Activated T-cell treated with anti-CD3 and anti-CD28 coated beads, Interleukin-2, amount 50 U/mL, for 1 hour (primary cell): ENCODE data around the gene CDK4.
"Not testable (repeated sequence)": the region's sequence is repeated elsewhere in the genome, so short reads cannot be mapped to it uniquely, and the experiment has no call there.

Source experiments
- DNase-seq: peaks from one replicate; pipeline ENCODE4 v3.0.0-alpha.2; 2020

The CDK4 gene

DNA sequence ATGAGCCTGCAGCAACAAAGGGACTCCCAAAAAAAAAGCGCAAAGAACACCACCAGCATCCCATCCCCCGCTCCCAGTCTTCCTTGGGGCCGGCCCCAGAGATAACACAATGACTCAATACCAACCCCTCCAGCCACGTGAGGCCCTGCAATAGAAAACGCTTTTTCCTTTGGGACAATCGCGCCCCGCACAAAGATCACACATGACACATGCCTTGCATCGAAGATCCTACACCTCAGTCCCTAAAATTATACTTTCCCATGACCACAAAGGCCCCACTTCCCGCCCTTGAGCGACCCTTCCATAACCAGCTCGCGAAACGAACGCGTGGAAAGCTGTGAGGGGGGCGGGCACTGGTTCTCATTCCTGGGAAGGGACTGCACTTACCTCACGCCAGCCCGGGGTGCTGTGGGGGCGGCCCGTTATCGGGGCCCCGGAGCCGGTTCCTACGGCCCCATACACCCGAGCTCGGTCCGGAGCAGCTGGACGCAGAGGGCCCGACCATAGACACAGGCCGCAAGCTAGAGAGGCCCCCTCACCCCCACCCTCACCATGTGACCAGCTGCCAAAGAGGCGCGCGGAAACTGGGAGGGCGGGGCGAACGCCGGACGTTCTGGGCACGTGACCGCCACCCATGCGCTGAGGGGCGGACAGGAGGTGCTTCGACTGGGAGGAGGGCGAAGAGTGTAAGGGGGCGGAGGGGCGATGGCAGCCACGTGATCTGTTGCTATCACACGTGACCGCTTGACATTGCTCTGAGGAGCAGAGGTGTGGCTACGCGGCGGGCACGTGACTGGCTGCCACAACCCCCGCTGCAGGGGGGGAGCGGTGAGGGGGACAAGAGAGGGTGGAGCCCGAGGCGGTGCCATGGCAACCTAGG lies at the start of gene CDK4:
CDK4 (minus strand) TSS at position 523 of the 880 bp plus-strand sequence. CDS start 593 bp downstream, outside the sequence.
- peak; percentile 96 for DNase-seq

DNA sequence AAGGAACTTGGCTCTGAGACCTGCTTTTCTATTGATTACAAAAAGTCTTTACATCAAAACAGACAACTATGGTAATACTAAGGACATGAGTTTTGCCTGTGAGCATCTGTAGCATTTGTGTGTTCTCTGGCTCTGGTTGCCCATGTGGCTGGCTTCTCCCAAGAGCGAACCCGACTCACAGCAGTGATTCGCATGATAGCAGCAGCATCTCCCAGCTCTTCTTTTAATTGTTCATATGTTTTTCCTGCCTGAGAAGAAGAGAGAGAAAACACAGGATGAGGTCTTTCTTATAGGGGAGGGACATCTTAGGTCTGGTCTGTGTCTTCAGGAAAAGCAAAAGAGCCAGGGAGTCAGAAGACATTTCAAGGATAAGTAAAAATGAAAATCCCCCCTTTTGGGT lies 48.9 kb upstream of the CDK4 start:
- no peak for DNase-seq

DNA sequence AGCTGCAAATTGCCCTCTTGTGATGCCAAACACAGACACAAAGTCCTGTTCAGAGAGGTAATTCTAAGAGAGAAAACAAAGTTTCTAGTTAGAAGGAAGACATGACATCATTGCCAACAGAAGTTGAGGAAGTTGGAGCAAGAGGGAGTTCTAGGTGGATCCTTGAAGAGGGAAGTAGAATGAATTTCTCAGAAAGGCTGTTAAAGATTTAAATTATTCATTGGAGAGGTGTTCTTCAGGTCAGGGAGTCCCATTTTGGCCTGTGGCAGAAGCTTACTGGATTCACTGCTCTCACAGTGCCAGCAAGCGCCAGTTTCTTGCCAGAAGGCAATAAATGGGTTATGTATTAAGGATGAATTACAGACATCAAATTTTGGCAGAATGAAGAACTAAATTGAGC lies 45.8 kb upstream of the CDK4 start:
- DNase-seq, result no peak

DNA sequence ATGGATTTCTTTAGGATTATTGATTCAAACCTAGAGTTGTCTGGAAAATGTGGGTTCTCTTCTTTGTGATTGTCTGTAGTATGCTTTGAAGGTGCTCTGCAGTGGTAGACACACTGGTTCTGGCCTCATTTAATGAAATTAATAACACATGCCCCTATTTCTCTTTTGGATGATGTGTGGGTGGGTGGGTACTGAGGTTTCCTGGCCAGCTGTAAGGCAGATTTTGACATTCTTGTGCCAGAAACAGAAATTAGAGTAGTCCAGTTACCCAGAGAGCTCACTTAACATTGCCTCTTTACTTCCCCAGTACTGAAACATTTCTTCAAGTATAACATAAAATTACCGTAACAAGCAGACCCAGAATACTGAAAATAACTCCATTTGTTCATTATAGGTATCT lies 44.9 kb upstream of the CDK4 start:
- DNase-seq, result no peak

DNA sequence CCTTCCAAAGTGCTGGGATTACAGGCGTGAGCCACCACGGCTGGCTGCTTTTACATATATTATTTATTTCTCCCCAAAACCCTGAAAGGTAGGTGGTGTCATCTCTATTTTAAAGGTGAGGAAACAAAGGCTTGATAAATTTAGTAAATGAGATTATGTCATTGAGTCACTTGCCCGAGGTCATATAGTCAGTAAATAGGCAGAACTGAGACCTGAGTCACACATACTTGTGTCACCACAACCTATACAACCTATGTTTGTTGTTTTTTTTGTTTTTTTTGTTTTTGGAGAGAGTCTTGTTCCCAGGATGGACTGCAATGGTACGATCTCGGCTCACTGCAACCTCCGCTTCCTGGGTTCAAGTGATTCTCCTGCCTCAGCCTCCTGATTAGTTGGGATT lies 43.2 kb upstream of the CDK4 start:
- no peak for DNase-seq

DNA sequence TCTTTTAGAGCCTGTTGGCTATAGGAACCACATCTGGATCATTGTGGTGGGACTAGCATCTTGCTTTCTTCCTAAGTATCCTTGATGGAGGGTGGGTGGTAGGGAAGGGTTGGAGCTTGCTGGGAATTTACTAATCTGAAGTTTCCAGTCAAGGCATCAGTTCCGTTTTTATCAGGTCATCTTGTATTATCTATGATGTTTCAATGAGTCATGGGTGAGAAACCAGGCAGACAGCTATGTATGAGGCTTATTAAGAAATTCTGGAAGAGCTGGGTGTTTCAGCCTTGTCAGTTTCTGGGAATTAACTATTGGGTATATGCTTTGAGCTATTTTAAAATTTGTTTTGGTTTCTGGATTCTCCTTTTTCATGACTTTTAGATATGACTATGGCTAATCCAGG lies 41.8 kb upstream of the CDK4 start:
- DNase-seq, result no peak

DNA sequence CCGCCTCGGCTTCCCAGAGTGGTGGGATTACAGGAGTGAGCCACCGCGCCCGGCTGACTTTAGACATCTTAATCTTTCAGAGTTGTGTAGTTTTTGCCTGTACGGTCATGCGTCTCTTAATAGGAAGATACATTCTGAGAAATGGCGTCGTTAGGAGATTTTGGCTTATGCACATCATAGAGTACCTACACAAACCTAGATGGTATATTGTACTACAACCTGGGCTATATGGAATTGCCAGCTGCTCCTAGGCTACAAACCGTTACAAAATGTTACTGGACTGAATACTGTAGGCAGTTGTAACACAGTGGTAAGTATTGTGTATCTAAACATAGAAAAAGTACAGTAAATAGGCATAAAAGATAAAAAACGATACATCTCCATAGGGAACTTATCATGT lies 31.8 kb upstream of the CDK4 start:
- no peak for DNase-seq

DNA sequence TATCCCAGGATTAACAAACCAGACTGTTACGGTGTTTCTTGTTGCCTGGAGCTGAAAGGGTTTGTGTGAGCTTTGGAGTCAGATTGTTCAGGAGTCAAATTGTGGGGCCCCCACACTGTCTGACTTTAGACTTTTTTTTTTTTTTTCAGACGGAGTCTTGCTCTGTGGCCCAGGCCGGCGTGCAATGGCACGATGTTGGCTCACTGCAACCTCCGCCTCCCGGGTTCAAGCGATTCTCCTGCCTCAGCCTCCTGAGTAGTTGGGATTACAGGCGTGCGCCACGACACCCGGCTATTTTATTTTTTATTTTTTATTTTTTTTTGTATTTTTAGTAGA lies 31.3 kb upstream of the CDK4 start:
- DNase-seq, result no peak

DNA sequence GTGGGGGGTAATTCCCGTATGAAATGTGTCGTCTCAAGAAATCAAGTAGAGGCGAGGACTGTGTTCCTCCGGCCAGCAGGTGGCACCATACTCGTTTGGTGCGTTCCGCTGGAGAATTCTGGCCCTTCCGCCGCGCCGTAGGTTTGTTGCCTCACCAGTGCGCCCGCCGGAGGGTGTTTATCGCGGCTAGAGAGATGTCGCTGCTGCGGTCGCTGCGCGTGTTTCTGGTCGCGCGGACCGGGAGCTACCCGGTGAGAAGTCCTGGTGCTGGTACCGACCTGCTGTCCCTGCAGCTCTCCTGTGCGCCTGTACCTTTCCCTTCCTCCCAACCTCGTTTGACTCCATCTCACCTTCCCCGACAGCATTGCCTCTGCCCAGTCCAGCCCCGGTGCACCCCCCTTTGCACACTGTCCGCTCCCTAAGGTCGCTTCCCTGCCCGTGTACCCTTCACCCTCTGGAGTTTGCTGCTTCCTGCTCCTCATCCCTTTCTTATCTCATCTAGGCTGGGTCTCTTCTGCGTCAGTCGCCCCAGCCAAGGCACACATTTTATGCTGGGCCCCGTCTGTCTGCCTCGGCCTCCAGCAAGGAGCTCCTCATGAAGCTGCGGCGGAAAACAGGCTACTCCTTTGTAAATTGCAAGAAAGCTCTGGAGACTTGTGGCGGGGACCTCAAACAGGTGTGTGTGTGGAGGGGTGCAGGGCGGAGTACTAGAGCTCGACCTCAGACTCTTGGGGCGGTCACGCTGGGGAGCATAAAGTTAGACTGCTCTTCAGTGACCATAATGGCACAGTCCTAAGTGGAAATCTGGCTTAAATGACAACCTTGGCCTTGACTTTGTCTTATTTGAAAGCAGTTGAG lies 30.7 kb upstream of the CDK4 start, which contains the start of gene TSFM:
TSFM (plus strand) TSS at position 180 of the 858 bp plus-strand sequence; CDS start at position 195, 15 bp downstream.
- peak; percentile 97 for DNase-seq

DNA sequence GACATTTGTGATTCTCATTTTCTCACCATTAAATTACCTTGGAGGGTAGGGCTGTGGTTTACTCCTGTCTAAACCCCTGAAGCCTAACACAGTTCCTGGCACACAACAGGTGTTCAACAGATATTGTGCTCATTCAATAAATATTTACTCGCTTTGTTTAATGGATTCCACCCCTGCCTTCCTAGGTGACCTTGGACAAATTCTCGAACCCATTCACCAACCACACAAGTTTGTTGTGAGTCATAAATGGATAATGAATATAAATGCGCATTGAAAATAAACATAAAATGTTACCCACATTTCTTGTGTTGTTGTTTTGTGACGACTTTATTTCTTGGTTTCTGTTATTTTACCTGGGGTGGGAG lies 30.1 kb upstream of the CDK4 start:
- DNase-seq, result no peak

DNA sequence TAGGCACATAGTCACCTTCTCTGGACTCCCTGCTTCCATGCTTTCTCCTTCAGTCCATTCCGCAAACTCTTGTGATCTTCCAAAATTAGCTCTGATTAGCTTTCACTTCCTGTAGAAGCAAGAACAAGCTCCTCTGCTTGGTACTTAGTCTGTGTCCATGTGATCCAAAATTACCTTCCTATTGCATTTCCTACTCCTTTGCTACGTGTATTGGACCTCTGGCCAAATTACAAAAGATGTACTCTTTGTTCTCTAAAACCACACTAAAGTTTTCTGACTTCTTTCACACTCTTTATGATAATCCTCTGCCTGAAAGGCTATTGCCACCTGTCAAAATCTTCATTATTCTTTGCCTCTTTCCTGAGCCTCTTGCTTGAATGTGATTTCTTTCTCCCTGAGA lies 29.7 kb upstream of the CDK4 start:
- no peak for DNase-seq

DNA sequence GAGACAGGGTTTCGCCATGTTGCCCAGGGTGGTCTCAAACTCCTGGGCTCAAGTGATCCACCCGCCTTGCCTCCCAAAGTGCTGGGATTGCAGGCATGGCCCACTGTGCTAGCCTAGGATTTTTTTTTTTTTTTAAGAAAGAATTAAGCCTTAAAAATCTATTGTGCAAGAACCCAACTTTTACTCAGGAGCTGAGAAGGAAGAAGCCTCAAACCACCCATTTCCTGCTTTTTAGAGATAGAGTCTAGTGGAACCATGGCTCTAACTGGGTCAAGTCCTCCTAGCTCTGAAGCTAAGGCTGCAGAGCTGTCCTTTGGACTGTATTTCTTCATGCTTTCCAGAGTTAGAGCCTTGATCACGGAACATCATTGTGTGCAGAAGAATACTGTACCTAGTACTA lies 29.1 kb upstream of the CDK4 start:
- no peak for DNase-seq

DNA sequence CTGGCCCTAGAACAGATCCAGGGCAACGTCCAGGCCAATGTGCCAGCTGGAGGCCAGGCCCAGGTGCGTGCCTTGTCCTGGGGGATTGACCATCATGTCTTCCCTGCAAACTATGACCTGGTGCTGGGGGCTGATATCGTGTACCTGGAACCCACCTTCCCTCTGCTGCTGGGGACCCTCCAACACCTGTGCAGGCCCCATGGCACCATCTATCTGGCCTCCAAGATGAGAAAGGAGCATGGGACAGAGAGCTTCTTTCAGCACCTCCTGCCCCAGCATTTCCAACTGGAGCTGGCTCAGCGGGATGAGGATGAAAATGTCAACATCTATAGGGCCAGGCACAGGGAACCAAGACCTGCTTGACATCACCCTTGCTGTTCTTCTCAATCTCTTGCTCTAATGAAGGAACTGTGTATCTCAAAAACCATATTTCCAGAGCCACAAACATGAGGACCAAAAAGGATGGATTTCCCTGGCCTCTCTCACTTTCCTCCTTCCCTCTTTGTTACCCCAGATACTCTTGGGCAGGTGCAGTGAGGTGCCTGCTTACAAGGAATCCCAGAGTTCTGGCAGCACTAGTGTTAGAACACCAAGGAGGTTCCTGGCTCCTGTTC lies 28.3 kb upstream of the CDK4 start:
- DNase-seq, result no peak

DNA sequence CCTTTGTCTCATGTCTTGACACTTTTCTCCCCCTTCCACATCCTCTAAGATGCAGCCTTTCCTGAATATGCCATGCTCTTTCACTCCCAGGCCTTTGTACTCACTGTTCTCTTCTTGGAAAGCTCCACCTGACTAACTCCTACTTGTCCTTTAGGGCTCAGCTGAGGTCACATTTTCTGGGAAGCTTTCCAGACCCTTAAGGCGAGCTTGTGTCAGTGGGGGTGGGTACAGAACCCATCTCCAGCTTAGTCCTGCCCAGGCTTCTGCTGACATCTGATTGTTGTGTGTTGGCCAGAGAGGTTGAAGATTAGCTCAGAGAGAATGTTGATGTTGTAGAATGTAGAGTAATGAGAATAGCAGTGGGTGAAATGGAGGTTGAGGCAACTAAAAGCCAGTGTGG lies 27.6 kb upstream of the CDK4 start:
- DNase-seq, result no peak

DNA sequence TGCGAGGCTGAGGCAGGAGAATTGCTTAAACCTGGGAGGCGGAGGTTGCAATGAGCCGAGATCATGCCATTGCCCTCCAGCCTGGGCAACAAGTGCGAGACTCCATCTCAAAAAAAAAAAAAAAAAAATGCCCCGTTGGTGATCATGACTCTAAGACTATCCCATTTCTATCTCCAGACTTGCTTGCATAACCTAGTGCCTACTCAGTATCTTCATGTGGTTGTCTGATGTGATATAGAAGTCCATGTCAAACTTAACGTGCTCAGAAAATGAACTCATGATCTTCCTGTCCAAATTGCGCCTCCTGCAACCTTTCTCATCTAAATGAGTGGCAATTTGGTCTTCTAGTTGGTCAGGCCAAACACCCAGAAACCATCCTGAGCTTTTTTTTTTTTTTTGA lies 25.8 kb upstream of the CDK4 start:
- DNase-seq, result no peak

DNA sequence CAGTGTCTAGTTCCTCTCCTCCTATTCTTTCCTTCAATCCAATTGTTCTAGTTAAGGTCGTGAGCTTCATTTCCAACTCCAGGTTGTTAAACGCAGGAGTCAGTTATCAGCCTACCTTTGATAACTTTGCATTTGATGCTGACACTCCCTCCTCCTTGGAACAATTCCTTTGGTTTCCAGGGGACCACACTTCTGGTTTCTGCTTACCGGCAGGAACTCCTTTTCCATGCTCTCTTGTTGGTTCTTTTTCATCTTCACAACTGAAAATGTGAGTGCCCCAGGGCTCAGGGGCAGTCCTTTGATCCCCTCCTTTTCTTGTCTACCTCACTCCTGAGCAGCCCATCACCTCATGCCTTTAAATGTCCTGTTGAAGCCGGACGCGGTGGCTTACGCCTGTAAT lies 25.3 kb upstream of the CDK4 start:
- DNase-seq, result no peak

DNA sequence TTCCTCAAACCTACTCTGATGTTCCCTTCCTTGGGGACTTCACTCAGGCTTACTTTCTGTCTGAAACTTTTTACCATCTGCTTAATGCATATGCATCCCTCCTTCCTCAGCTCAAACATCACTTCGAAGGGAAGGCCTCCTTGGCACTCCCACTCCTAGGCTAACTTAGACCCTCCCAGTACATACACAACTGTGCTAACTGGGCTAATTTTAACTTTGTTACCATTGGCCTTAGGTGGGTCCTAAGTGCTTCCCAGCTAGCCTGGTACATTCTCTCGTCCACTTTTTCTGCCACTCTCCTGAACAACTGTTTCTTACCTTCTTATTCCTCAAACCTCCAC lies 24.1 kb upstream of the CDK4 start:
- DNase-seq, result no peak

DNA sequence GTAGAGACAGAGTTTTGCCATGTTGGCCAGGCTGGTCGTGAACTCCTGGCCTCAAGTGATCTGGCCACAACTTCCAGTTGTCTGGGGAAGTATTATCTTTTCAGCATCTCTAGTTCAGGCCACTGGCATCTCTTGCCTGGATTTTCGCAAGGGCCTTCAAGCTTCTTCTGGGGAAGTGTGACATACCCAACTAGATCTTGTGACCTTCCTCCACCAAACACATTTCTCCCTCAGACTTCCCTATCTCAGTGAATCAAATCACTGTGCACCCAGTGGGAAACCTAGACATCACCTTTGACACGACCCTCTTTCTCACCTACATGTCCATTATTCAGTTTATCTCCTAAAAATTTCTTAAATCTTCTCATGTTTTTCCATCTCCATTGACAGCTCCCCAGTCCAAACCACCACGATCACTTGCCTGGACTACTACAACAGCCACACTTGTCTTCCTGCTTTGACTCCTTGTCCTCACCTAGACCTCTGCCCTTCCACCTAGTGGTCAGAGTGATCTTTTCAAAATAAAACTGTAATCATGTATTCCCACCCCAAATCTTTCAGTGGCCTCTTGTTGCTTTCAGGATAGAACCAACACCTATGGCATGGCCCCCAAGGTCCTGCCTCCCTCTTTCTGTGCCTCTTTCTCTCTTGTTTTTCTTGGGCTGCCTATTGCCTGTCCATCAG lies 23.6 kb upstream of the CDK4 start:
- no peak for DNase-seq

DNA sequence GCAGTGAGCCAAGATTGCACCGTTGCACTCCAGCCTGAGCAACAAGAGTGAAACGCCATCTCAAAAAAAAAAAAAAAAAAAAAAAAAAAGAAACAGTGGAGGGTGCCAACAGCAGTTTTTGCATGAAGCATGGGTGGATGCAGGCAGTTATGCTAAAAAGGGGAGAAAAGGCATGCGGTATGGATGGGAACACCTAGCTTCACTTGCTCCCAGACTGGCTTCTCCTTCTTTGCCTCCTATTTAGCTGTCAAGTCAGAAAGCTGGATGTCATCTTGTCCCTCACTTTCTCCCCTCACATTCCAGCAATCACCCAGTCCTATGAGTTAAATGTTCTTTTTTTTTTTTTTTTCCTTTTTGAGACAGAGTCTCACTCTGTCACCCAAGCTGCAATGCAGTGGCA lies 22.9 kb upstream of the CDK4 start:
- no peak for DNase-seq

DNA sequence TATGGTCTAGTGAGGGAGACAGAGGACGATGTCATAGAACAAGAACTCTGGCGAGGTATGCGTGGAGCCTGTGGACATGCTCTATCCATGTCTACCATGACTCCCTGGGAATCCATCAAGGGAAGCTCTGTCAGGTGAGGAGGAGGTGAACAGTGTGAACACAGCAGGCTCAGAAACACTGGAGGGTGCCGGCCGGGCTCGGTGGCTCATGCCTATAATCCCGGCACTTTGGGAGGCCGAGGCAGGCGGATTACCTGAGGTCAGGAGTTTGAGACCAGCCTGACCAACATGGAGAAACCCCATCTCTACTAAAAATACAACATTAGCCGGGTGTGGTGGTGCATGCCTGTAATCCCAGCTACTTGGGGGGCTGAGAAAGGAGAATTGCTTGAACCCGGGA lies 22.5 kb upstream of the CDK4 start:
- not testable (repeated sequence) for DNase-seq

DNA sequence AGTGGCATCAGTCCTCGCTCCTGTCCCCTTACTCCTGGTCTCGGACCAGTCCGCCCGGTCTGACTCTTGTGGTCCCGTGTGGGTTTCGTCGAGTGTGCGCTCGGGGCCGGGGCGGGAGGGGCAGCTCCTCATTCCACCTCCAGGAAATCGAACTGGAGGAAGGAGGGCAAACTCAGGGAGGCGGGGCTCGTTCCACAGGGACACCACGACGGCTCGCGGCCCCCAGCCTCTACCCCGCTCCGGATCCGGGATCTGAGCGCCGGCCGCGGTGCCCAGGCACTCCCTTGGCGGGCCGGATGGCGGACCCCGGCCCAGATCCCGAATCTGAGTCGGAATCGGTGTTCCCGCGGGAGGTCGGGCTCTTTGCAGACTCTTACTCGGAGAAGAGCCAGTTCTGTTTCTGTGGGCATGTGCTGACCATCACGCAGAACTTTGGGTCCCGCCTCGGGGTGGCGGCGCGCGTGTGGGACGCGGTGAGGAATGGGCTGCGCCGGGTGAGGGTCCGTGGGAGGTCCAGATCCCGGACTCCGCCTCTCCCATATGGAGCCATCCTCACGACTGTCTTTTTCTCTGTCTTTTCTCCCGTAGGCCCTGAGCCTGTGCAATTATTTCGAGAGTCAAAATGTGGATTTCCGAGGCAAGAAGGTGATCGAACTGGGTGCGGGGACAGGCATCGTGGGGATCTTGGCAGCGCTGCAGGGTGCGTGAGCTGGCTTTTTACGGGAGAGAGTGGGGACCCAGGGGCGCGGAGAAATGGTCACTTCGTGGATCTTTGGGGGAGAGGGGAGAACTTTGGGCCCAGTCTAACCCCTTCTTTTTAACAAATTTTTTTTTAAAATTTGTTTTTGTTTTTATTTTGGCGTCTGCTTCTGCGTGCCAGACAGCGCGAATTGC lies 20.6 kb upstream of the CDK4 start, which contains the start of gene EEF1AKMT3:
EEF1AKMT3 (plus strand) TSS at position 186 of the 894 bp plus-strand sequence; CDS start at position 297, 111 bp downstream.
- DNase-seq, result no peak

DNA sequence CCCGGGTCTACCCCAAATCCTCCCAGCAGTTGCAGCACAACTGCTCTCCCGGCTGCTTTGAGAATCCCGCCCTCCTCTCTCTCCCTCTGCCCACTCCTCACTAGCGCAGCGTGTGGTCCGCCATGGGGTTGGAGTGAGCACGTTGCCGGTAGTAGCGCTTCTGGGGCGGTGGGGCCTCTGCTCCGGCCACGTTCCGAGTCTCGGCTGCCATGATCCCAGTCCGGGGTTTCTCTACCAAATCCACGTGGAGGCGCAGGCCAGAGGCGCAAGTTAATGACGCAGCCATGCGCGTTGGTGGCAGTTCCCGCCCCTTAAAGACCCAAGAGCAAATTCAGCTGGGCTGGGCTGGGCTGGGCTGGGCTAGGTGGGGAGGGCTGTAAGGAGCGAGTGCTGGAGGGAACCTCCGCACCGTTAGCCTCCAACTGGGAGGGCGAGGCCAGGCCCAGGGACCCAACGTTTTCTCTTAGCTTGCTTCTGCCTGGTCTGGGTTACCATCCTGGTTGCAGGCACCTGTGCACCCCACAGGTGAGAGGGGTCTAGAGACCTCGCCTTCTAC lies 19.8 kb upstream of the CDK4 start, which contains the start of gene METTL1:
METTL1 (minus strand) TSS at position 233 of the 556 bp plus-strand sequence; CDS start at position 211, 22 bp downstream.
- peak; percentile 89 for DNase-seq
